ENCODE measurements around the gene ABI3BP. TPM values are rescaled to one million over a fixed set of nuclear protein-coding genes. Genes with fewer than 3 reads are reported as not detected.

Gene ABI3BP
- total RNA-seq, 1 experiment from 2014 or later = 0.28 TPM

- H3K4me3 Mint-ChIP-seq = no peak overlapping the region
- no peak overlapping the region for H2AFZ ChIP-seq (ENCODE audit: low read length)
- H4K5ac ChIP-seq (ENCODE audit: insufficient read length, low read depth, low read length) = no peak overlapping the region
These were observed 289.4 kb downstream of the ABI3BP start for GRCh38 chr3:100703865-100704264.

More at GRCh38 chr3:100703865-100704264, 289.4 kb downstream of the ABI3BP start:
- Mint-ChIP-seq H3K9me3 (peaks cover 2 to 4% of the 10 kb centered on the region in 2 experiments; a peak in 3 of 5 replicates), H3K4me1 (peaks cover 4% of the 10 kb centered on the region in 2 experiments; a peak in 2 of 4 replicates), H3K36me3 (ENCODE audit: insufficient read depth in 1 of 3, low read depth in 3 of 3) (peaks cover 0 to 6% (median 3%) of the 10 kb centered on the region in 3 experiments; a peak in 4 of 7 replicates), H3K27me3 (ENCODE audit: low read depth) (peaks cover 78% of the 10 kb centered on the region), H3K27ac (no peak overlapping the region)
- no peak overlapping the region for H2BK120ac ChIP-seq (ENCODE audit: low read depth, low read length, poor library complexity, severe bottlenecking)
- no peak overlapping the region for H3K4me2 ChIP-seq (ENCODE audit: insufficient read depth, insufficient read length, low read length)
- H3K27me3 ChIP-seq (ENCODE audit: insufficient read depth, low read length) = peaks cover 4% of the 10 kb centered on the region; the same call in 1 of the 2 replicates
- H2BK12ac ChIP-seq (ENCODE audit: insufficient read length, low read depth, low read length) = no peak overlapping the region
- H2BK15ac ChIP-seq (ENCODE audit: low read depth, low read length) = no peak overlapping the region
- H3K23ac ChIP-seq (ENCODE audit: insufficient read length, low read depth, low read length) = no peak overlapping the region
- H3K4ac ChIP-seq (ENCODE audit: low read depth, low read length) = no peak overlapping the region
- no peaks in the 10 kb centered on the region for H4K20me1 ChIP-seq (ENCODE audit: control insufficient read depth, insufficient read depth, insufficient read length)
- no peak overlapping the region for H3K27ac ChIP-seq (ENCODE audit: insufficient read length, low read depth, low read length)
- no peak overlapping the region for H3K56ac ChIP-seq (ENCODE audit: insufficient read length, low read depth, low read length)
- no peak overlapping the region for H2AK5ac ChIP-seq (ENCODE audit: insufficient read length, low read length)
- H3K9me3 ChIP-seq (ENCODE audit: control insufficient read depth, low read depth, low read length) = no peaks in the 10 kb centered on the region
- H3K23me2 ChIP-seq (ENCODE audit: insufficient read length, low read depth, low read length, poor library complexity, severe bottlenecking) = no peaks in the 10 kb centered on the region
- no peak overlapping the region for H2BK20ac ChIP-seq (ENCODE audit: low read depth, low read length, poor library complexity, severe bottlenecking)
- no peaks in the 10 kb centered on the region for H3K79me1 ChIP-seq (ENCODE audit: insufficient read depth, low read depth, low read length, poor library complexity, severe bottlenecking)
- H4K91ac ChIP-seq (ENCODE audit: insufficient read length, low read depth, low read length) = no peak overlapping the region
- no peaks in the 10 kb centered on the region for H3K79me2 ChIP-seq (ENCODE audit: insufficient read depth, low read length)
- H2BK5ac ChIP-seq (ENCODE audit: insufficient read length, low read length) = no peak overlapping the region
- H3T11ph ChIP-seq (ENCODE audit: low read length) = no peak overlapping the region
- no peak for DNase-seq
- no peak overlapping the region for H3K18ac ChIP-seq (ENCODE audit: insufficient read length, low read depth, low read length)
- no peak overlapping the region for H4K8ac ChIP-seq (replicated peaks; ENCODE audit: insufficient read length, low read depth, low read length)
- H3K4me1 ChIP-seq (ENCODE audit: insufficient read depth, low read length) = no peaks in the 10 kb centered on the region
- WGBS (ENCODE audit: extremely low coverage, insufficient read length, low lambda C conversion rate) = no CpG with 5 or more reads among the region's 4 CpGs
- no peak overlapping the region for H3K9ac ChIP-seq (ENCODE audit: extremely low read depth, insufficient read length, low read length)
- no peak overlapping the region for H3K14ac ChIP-seq (ENCODE audit: insufficient read depth, low read length)
- TF ChIP-seq, protein P1, sequence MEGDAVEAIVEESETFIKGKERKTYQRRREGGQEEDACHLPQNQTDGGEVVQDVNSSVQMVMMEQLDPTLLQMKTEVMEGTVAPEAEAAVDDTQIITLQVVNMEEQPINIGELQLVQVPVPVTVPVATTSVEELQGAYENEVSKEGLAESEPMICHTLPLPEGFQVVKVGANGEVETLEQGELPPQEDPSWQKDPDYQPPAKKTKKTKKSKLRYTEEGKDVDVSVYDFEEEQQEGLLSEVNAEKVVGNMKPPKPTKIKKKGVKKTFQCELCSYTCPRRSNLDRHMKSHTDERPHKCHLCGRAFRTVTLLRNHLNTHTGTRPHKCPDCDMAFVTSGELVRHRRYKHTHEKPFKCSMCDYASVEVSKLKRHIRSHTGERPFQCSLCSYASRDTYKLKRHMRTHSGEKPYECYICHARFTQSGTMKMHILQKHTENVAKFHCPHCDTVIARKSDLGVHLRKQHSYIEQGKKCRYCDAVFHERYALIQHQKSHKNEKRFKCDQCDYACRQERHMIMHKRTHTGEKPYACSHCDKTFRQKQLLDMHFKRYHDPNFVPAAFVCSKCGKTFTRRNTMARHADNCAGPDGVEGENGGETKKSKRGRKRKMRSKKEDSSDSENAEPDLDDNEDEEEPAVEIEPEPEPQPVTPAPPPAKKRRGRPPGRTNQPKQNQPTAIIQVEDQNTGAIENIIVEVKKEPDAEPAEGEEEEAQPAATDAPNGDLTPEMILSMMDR (conservative IDR thresholded peaks at IDR 0.05) = no peak

Data from H9 (cell line).